Measurements from ENCODE around the gene CD160. TPM values are rescaled to one million over a fixed set of nuclear protein-coding genes. Genes with fewer than 3 reads are reported as not detected.
"Not testable (repeated sequence)": the region's sequence is repeated elsewhere in the genome, so short reads cannot be mapped to it uniquely, and the experiment has no call there.

The CD160 gene
- total and polyA plus RNA-seq, 10 of the 15 experiments (the other 5 are each of a cell fraction or from before 2014, with no cell fraction given), result 0.06 to 1.1 (median 0.26) TPM; not detected in 5

DNA sequence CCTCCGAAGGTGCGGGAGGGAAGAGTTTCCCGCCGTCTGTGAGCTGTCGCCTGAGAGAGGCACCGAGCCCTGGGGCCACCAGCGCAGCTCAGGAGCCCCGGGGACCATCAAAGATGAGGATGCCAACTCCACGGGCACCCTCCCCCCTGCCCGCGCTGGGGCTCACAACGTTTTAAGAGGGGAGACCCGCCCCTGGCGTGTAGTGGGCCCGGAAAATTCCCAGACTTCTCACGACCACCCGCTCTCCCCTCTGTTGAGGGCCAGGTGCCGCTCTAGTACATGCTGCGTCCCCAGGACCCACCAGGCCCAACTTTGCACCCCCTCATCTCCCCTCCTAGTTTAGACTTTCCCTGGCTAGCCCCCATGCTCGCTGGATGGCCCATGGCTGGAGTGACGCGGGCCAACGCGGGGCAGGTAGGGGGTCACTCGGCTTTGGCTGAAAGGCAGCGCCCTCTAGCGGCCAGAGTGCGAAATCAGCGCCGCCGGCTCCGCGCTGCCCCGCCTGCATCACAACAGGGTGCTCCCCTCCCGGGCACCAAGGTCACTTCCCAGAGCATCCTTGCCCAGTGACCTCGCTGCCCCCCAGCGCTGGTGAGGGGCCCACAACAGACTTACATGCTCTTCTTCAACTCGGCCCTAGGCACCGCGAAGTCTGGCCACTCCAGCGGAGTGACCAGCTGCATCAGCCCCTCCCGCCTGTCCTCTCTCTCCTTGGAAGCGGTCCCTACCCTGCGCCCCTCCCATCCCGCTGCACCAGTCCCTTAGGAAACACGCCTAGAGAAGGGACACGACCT is 1.8 kb downstream of the CD160 start (continued):
- peak; percentile 65 for TF ChIP-seq YY1 (IDR thresholded peaks at IDR 0.05; ENCODE audit: low read depth, low read length)
- TF ChIP-seq, protein P1, sequence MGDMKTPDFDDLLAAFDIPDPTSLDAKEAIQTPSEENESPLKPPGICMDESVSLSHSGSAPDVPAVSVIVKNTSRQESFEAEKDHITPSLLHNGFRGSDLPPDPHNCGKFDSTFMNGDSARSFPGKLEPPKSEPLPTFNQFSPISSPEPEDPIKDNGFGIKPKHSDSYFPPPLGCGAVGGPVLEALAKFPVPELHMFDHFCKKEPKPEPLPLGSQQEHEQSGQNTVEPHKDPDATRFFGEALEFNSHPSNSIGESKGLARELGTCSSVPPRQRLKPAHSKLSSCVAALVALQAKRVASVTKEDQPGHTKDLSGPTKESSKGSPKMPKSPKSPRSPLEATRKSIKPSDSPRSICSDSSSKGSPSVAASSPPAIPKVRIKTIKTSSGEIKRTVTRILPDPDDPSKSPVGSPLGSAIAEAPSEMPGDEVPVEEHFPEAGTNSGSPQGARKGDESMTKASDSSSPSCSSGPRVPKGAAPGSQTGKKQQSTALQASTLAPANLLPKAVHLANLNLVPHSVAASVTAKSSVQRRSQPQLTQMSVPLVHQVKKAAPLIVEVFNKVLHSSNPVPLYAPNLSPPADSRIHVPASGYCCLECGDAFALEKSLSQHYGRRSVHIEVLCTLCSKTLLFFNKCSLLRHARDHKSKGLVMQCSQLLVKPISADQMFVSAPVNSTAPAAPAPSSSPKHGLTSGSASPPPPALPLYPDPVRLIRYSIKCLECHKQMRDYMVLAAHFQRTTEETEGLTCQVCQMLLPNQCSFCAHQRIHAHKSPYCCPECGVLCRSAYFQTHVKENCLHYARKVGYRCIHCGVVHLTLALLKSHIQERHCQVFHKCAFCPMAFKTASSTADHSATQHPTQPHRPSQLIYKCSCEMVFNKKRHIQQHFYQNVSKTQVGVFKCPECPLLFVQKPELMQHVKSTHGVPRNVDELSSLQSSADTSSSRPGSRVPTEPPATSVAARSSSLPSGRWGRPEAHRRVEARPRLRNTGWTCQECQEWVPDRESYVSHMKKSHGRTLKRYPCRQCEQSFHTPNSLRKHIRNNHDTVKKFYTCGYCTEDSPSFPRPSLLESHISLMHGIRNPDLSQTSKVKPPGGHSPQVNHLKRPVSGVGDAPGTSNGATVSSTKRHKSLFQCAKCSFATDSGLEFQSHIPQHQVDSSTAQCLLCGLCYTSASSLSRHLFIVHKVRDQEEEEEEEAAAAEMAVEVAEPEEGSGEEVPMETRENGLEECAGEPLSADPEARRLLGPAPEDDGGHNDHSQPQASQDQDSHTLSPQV (IDR thresholded peaks at IDR 0.05), result peak; percentile 13; the same call in 1 of the 2 replicates
- TF ChIP-seq, protein P2, sequence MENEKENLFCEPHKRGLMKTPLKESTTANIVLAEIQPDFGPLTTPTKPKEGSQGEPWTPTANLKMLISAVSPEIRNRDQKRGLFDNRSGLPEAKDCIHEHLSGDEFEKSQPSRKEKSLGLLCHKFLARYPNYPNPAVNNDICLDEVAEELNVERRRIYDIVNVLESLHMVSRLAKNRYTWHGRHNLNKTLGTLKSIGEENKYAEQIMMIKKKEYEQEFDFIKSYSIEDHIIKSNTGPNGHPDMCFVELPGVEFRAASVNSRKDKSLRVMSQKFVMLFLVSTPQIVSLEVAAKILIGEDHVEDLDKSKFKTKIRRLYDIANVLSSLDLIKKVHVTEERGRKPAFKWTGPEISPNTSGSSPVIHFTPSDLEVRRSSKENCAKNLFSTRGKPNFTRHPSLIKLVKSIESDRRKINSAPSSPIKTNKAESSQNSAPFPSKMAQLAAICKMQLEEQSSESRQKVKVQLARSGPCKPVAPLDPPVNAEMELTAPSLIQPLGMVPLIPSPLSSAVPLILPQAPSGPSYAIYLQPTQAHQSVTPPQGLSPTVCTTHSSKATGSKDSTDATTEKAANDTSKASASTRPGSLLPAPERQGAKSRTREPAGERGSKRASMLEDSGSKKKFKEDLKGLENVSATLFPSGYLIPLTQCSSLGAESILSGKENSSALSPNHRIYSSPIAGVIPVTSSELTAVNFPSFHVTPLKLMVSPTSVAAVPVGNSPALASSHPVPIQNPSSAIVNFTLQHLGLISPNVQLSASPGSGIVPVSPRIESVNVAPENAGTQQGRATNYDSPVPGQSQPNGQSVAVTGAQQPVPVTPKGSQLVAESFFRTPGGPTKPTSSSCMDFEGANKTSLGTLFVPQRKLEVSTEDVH (IDR thresholded peaks at IDR 0.05; ENCODE audit: low read depth, partially characterized antibody), result no peak
- no peak for TF ChIP-seq FOS (IDR thresholded peaks at IDR 0.05; ENCODE audit: borderline replicate concordance, extremely low read depth, insufficient read length)
- TF ChIP-seq RELA (IDR thresholded peaks at IDR 0.05; ENCODE audit: borderline replicate concordance, partially characterized antibody), result peak; percentile 12
- TF ChIP-seq SIX5 (IDR thresholded peaks at IDR 0.05; ENCODE audit: low read depth, low read length, severe bottlenecking), result no peak
- TF ChIP-seq, protein P3, sequence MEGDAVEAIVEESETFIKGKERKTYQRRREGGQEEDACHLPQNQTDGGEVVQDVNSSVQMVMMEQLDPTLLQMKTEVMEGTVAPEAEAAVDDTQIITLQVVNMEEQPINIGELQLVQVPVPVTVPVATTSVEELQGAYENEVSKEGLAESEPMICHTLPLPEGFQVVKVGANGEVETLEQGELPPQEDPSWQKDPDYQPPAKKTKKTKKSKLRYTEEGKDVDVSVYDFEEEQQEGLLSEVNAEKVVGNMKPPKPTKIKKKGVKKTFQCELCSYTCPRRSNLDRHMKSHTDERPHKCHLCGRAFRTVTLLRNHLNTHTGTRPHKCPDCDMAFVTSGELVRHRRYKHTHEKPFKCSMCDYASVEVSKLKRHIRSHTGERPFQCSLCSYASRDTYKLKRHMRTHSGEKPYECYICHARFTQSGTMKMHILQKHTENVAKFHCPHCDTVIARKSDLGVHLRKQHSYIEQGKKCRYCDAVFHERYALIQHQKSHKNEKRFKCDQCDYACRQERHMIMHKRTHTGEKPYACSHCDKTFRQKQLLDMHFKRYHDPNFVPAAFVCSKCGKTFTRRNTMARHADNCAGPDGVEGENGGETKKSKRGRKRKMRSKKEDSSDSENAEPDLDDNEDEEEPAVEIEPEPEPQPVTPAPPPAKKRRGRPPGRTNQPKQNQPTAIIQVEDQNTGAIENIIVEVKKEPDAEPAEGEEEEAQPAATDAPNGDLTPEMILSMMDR (IDR thresholded peaks at IDR 0.05 in 2 of 3, conservative IDR thresholded peaks at IDR 0.05 in 1 of 3; ENCODE audit: control insufficient read depth in 2 of 3, extremely low read depth in 1 of 3, insufficient read depth in 1 of 3, low read depth in 3 of 3, low read length in 3 of 3), result peak; percentile 79 to 91 (median 90); a peak in 5 of 6 replicates
- TF ChIP-seq RFX5 (IDR thresholded peaks at IDR 0.05; ENCODE audit: low read depth, low read length), result no peak

DNA sequence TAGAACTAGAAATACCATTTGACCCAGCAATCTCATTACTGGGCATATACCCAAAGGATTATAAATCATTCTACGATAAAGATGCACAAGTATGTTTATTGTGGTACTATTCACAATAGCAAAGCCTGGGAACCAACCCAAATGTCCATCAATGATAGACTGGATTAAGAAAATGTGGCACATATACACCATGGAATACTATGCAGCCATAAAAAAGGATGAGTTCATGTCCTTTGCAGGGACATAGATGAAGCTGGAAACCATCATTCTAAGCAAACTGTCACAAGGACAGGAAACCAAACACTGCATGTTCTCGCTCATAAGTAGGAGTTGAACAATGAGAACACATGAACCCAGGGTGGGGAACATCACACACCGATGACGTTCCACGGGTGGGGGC is 6.9 kb downstream of the CD160 start:
- H3K79me2 ChIP-seq (ENCODE audit: control insufficient read depth, insufficient read depth, low read length); FAIRE-seq; ATAC-seq; SMC1A ChIA-PET (ENCODE audit: uncharacterized antibody, unreplicated experiment); H3K9ac ChIP-seq (ENCODE audit: control insufficient read depth, insufficient read depth, low read length); DNase-seq (ENCODE audit: low read depth, low spot score); H3K27ac ChIP-seq (ENCODE audit: control insufficient read depth, insufficient read depth); in situ Hi-C loops (cut with MboI); BruUV-seq (replicated peaks); POLR2A ChIA-PET; H3K4me1 ChIP-seq (ENCODE audit: control insufficient read depth, insufficient read depth, low read length); H2AFZ ChIP-seq (ENCODE audit: control insufficient read depth, low read depth, low read length); H3K36me3 ChIP-seq (ENCODE audit: control insufficient read depth in 2 of 2, insufficient read depth in 2 of 2, low read length in 1 of 2); H3K4me3 ChIP-seq; intact Hi-C loops (cut with micrococcal nuclease; ENCODE audit: unreplicated experiment); H3K4me2 ChIP-seq (ENCODE audit: control insufficient read depth, insufficient read depth); H3K9me3 ChIP-seq (replicated peaks; ENCODE audit: control insufficient read depth, insufficient read depth, low read length); H3K27me3 ChIP-seq (replicated peaks in 1 of 2; ENCODE audit: control insufficient read depth in 2 of 2, insufficient read depth in 2 of 2, low read length in 1 of 2); H4K20me1 ChIP-seq (ENCODE audit: control insufficient read depth, insufficient read depth); RAD21 ChIA-PET (ENCODE audit: unreplicated experiment): not testable (repeated sequence)
- CTCF ChIA-PET, result interaction anchor here (0.9 kb wide), 1 partner anchor 12 kb away, joined by 3 read pairs; no protein-coding TSS in a partner anchor
- 92% methylated on average over 5 of the region's 5 CpGs for WGBS (ENCODE audit: insufficient coverage, insufficient replicate concordance, low lambda C conversion rate, missing lambda C conversion rate)

All from GM12878 (cell line).